ENCODE data around the gene ENGASE.

- TF ChIP-seq POLR2AphosphoS5 (IDR thresholded peaks at IDR 0.05) (no peak), CTCF (IDR thresholded peaks at IDR 0.05) (no peak), POLR2A (IDR thresholded peaks at IDR 0.05) (no peak)
Observed at GRCh38 chr17:79033741-79034501, 40.7 kb upstream of the ENGASE start.
